ENCODE data around the gene PAM.

PAM gene

DNA sequence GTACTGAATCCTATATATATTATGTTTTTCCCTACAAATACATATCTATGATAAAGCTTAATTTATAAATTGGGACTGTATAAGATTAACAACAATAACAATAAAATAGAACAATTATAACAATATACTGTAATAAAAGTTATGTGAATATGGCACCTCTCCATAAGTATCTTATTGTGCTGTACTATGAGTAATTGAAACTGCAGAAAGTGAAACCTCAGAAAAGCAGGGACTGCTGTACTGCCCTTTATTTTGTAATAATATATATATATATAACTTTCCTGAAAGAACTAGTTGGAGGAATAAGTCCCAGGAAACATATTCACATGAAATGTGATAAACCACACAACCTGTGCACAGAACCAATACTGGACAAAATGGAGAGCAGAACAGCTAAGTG is 77.3 kb downstream of the PAM start:
- no peak for DNase-seq (ENCODE audit: extremely low read depth, insufficient read length)
- no peak overlapping the region for H3K4me3 ChIP-seq (replicated peaks; ENCODE audit: low read depth, low read length)
- H3K36me3 ChIP-seq (ENCODE audit: control insufficient read depth, insufficient read depth, low read length) = no peaks in the 10 kb centered on the region
- no peaks in the 10 kb centered on the region for H3K27me3 ChIP-seq (replicated peaks; ENCODE audit: control insufficient read depth, insufficient read depth, low read length)
- TF ChIP-seq, protein P1, sequence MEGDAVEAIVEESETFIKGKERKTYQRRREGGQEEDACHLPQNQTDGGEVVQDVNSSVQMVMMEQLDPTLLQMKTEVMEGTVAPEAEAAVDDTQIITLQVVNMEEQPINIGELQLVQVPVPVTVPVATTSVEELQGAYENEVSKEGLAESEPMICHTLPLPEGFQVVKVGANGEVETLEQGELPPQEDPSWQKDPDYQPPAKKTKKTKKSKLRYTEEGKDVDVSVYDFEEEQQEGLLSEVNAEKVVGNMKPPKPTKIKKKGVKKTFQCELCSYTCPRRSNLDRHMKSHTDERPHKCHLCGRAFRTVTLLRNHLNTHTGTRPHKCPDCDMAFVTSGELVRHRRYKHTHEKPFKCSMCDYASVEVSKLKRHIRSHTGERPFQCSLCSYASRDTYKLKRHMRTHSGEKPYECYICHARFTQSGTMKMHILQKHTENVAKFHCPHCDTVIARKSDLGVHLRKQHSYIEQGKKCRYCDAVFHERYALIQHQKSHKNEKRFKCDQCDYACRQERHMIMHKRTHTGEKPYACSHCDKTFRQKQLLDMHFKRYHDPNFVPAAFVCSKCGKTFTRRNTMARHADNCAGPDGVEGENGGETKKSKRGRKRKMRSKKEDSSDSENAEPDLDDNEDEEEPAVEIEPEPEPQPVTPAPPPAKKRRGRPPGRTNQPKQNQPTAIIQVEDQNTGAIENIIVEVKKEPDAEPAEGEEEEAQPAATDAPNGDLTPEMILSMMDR (IDR thresholded peaks at IDR 0.05; ENCODE audit: insufficient read depth, low read length, poor library complexity, severe bottlenecking) = no peak

DNA sequence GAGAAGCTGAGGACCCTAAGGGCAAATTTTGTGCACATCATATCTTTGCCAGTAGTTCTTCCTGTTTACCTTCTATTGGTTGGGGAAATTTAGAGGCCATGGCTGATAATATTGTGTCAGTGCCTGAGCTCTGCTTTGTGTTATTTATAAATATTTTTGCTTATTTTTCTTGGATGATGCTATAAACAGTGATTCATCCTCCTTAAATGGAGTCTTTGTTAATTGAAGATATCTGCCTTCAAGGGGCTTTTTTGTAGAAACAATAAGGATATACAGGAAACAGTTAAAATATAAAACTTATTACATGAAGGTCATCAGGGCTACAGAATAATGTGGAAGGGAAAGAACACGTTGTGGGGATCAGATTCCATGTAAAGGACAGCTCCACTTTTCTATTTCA is 78.0 kb downstream of the PAM start:
- Histone ChIP-seq H3K36me3 (ENCODE audit: control insufficient read depth, insufficient read depth, low read length) (no peaks in the 10 kb centered on the region), H3K4me3 (replicated peaks; ENCODE audit: low read depth, low read length) (no peak overlapping the region), H3K27me3 (replicated peaks; ENCODE audit: control insufficient read depth, insufficient read depth, low read length) (no peaks in the 10 kb centered on the region)
- DNase-seq (ENCODE audit: extremely low read depth, insufficient read length) = no peak
- TF ChIP-seq, protein P1 (IDR thresholded peaks at IDR 0.05; ENCODE audit: insufficient read depth, low read length, poor library complexity, severe bottlenecking) = no peak

DNA sequence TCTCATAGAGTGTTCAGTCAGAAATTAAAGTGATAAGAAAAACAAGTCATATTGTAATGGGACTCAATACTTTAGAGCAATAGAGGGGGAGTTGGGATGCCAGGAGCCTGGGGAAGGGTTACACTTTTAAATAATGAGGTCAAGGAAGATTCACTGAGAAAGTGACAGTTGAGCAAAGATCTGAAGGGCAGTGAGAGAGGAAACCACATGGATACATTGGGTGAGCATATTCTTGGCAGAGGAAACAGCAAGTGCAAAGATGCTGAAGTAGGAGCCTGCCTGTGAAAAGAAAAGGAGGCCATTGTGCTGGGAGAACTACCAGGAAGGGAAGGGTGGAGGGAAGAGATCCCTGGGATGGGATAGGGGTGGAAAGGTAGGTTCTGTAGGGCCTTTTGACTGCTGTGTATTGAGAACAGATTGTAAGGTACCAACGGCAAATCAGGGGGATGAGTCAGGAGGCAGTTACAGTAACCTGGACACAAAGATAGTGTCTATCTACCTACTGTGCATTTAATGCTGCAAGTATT is 79.4 kb downstream of the PAM start:
- no peaks in the 10 kb centered on the region for H3K36me3 ChIP-seq (ENCODE audit: control insufficient read depth, insufficient read depth, low read length)
- no peak overlapping the region for H3K4me3 ChIP-seq (replicated peaks; ENCODE audit: low read depth, low read length)
- TF ChIP-seq, protein P1 (IDR thresholded peaks at IDR 0.05; ENCODE audit: insufficient read depth, low read length, poor library complexity, severe bottlenecking) = no peak
- no peaks in the 10 kb centered on the region for H3K27me3 ChIP-seq (replicated peaks; ENCODE audit: control insufficient read depth, insufficient read depth, low read length)
- DNase-seq (ENCODE audit: extremely low read depth, insufficient read length) = no peak

DNA sequence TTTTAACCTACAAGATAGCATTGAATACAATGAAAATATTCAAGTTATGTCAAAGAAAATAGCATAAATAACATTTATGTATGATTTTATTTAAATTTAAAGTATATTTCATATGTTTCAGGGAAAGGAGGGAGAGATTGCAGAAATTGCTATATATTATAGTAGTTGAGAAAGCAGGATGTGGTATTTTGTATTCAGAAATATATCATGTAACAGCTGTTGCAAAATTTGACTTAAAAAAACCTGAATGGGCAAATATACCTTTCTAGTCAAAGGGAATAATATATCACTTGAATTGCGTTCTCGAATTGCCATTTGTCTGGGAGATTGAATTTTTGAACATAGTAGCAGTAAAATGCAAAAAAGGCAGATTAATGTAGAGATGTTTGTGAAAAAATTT is 80.6 kb downstream of the PAM start:
- no peak for DNase-seq (ENCODE audit: extremely low read depth, insufficient read length)
- Histone ChIP-seq H3K4me3 (replicated peaks; ENCODE audit: low read depth, low read length) (no peak overlapping the region), H3K36me3 (ENCODE audit: control insufficient read depth, insufficient read depth, low read length) (no peaks in the 10 kb centered on the region), H3K27me3 (replicated peaks; ENCODE audit: control insufficient read depth, insufficient read depth, low read length) (no peaks in the 10 kb centered on the region)
- TF ChIP-seq, protein P1 (IDR thresholded peaks at IDR 0.05; ENCODE audit: insufficient read depth, low read length, poor library complexity, severe bottlenecking) = no peak

DNA sequence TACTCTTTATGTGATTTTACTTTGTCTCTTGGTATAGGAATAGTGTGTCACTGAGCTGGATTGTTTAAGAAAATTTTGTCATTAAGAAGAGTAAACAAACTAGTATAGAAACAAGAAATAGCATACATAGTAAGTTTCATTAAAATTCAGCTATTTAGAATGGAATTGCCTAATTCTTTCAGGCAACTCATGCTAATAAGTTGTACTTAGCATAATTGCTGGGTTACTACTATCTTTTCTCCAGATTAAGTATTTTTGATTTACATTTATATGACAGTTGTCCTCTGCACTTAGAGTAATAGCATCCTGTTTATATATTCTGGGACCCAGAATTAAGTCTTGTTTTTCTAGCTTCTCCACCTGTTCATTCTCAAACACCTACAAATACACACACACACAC is 85.9 kb downstream of the PAM start:
- TF ChIP-seq, protein P1 (IDR thresholded peaks at IDR 0.05; ENCODE audit: insufficient read depth, low read length, poor library complexity, severe bottlenecking) = no peak
- no peaks in the 10 kb centered on the region for H3K27me3 ChIP-seq (replicated peaks; ENCODE audit: control insufficient read depth, insufficient read depth, low read length)
- no peak overlapping the region for H3K4me3 ChIP-seq (replicated peaks; ENCODE audit: low read depth, low read length)
- no peaks in the 10 kb centered on the region for H3K36me3 ChIP-seq (ENCODE audit: control insufficient read depth, insufficient read depth, low read length)
- DNase-seq (ENCODE audit: extremely low read depth, insufficient read length) = no peak

DNA sequence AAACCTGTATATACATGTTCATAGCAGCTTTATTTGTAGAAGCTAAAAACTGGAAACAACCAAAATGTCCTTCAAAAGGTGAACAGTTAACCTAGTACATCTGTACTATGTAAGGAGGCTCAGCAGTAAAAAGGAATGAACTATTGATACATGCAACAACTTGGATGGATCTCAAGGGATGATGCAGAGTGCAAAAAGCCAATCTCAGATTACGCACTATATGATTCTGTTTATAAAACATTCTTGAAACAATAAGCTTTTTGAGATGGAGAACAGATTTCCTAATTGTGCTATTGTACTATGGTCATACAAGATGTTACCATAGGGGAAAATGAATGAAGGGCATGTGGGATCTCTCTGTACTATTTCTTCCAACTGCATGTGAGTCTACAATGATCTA is 88.9 kb downstream of the PAM start:
- TF ChIP-seq, protein P1 (IDR thresholded peaks at IDR 0.05; ENCODE audit: insufficient read depth, low read length, poor library complexity, severe bottlenecking) = no peak
- Histone ChIP-seq H3K27me3 (replicated peaks; ENCODE audit: control insufficient read depth, insufficient read depth, low read length) (no peaks in the 10 kb centered on the region), H3K36me3 (ENCODE audit: control insufficient read depth, insufficient read depth, low read length) (no peaks in the 10 kb centered on the region), H3K4me3 (replicated peaks; ENCODE audit: low read depth, low read length) (no peak overlapping the region)
- no peak for DNase-seq (ENCODE audit: extremely low read depth, insufficient read length)
